SH-SY5Y (cell line): ENCODE results near the gene FBXO40.

ENCODE experiments used
- GATA2 ChIP-seq: IDR thresholded peaks from 2 replicates; pipeline ENCODE4 v1.6.1; 2011; ENCODE audit warnings: mild to moderate bottlenecking, low read depth, low read length
- GATA3 ChIP-seq: IDR thresholded peaks from 2 replicates; pipeline ENCODE4 v1.6.1; 2011; ENCODE audit warnings: low read depth, mild to moderate bottlenecking, low read length, moderate library complexity

- TF ChIP-seq GATA2 (no peak), GATA3 (no peak)
These were observed 56.5 kb downstream of the FBXO40 start for GRCh38 chr3:121649645-121650044.
